Thyroid gland (tissue), 4 donors: Measurements from ENCODE around the gene RIN1.
A peak's percentile ranks its signal among the peaks of the same experiment; 100 is the strongest.

Experiments
- POLR2A ChIP-seq, 2 donors: fragments of 450-650 bp; IDR thresholded peaks; one replicate each; pipeline ENCODE4 v1.6.1; 2017; ENCODE audit warnings: antibody characterized with exemption in 2 of 2, mild to moderate bottlenecking in 2 of 2, moderate library complexity in 1 of 2
- TF ChIP-seq, protein P1 (sequence below), 6 experiments: fragments of 200-600 bp in 3 of 6; fragments of 450-650 bp in 3 of 6; sonication (generic) in 3 of 6; IDR thresholded peaks; one replicate each; pipeline ENCODE4 v1.5.1; 2016 to 2019; ENCODE audit warnings: antibody characterized with exemption in 6 of 6, mild to moderate bottlenecking in 2 of 6, inconsistent platforms in 1 of 6, moderate library complexity in 1 of 6

DNA sequence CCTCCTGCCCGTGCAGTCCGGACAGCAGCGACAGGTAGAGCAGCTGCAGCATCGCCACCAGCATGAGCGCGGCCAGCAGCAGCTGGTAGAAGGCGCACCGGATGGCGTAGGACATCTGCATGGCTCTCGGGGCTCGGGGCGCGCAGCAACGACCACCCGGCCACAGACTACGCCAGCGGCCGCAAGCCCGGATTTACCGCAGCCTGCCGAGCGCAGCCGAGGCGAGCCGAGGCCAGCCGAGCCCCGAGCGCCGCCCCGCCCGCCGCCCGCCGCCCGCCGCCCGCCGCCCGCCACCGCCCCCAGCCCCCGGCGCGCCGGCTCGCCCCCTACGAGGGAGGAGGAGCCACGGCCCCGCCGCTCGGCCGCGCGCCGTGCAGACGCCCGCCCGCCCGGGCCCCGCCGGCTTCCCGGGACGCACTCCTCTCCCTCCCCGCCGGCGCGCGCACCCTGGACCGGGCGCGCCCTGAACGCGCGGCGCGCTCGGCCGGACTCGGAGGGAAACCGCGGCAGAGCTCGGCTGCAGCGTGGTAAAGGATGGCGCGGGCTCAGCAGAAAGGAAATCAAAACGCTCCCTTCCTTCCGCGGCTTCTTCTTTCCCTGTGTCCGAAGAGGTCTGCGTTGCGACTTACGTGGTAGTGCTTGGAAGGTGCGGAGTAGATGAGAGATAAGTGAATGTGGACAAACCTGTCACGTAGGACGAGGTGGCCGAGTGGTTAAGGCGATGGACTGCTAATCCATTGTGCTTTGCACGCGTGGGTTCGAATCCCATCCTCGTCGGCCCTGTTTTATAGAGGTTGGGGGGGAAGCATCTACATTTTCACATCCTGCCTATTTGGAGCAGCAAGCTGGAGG lies 11.4 kb upstream of the RIN1 start, which contains the start of gene B4GAT1:
- TF ChIP-seq, protein P1, sequence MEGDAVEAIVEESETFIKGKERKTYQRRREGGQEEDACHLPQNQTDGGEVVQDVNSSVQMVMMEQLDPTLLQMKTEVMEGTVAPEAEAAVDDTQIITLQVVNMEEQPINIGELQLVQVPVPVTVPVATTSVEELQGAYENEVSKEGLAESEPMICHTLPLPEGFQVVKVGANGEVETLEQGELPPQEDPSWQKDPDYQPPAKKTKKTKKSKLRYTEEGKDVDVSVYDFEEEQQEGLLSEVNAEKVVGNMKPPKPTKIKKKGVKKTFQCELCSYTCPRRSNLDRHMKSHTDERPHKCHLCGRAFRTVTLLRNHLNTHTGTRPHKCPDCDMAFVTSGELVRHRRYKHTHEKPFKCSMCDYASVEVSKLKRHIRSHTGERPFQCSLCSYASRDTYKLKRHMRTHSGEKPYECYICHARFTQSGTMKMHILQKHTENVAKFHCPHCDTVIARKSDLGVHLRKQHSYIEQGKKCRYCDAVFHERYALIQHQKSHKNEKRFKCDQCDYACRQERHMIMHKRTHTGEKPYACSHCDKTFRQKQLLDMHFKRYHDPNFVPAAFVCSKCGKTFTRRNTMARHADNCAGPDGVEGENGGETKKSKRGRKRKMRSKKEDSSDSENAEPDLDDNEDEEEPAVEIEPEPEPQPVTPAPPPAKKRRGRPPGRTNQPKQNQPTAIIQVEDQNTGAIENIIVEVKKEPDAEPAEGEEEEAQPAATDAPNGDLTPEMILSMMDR (IDR thresholded peaks at IDR 0.05) = no peak
- TF ChIP-seq POLR2A (IDR thresholded peaks at IDR 0.05) = peak in 1 of 2 donors; percentile 58
